Measurements from ENCODE around the gene TUT1.

The TUT1 gene

GRCh38 chr11:62611705-62612365, 20.5 kb upstream of the TUT1 start:
- no peak for TF ChIP-seq GATA3 (IDR thresholded peaks at IDR 0.05; ENCODE audit: low read depth, low read length)
- TF ChIP-seq GATA2 (IDR thresholded peaks at IDR 0.05; ENCODE audit: low read depth, low read length), result no peak

- no peak for TF ChIP-seq GATA3 (IDR thresholded peaks at IDR 0.05; ENCODE audit: low read depth, low read length)
- no peak for TF ChIP-seq GATA2 (IDR thresholded peaks at IDR 0.05; ENCODE audit: low read depth, low read length)
Measured at GRCh38 chr11:62610814-62611704, 19.7 kb upstream of the TUT1 start.

- TF ChIP-seq GATA2 (IDR thresholded peaks at IDR 0.05; ENCODE audit: low read depth, low read length), result no peak
- TF ChIP-seq GATA3 (IDR thresholded peaks at IDR 0.05; ENCODE audit: low read depth, low read length), result no peak
Measured at GRCh38 chr11:62610403-62610802, 19.1 kb upstream of the TUT1 start.

- TF ChIP-seq GATA2 (IDR thresholded peaks at IDR 0.05; ENCODE audit: low read depth, low read length) (no peak), GATA3 (IDR thresholded peaks at IDR 0.05; ENCODE audit: low read depth, low read length) (no peak)
Measured at GRCh38 chr11:62608776-62609175, 17.5 kb upstream of the TUT1 start.

- no peak for TF ChIP-seq GATA3 (IDR thresholded peaks at IDR 0.05; ENCODE audit: low read depth, low read length)
- no peak for TF ChIP-seq GATA2 (IDR thresholded peaks at IDR 0.05; ENCODE audit: low read depth, low read length)
Measured at GRCh38 chr11:62607714-62608113, 16.4 kb upstream of the TUT1 start.

- TF ChIP-seq GATA3 (IDR thresholded peaks at IDR 0.05; ENCODE audit: low read depth, low read length), result no peak
- no peak for TF ChIP-seq GATA2 (IDR thresholded peaks at IDR 0.05; ENCODE audit: low read depth, low read length)
Measured at GRCh38 chr11:62605902-62606301, 14.6 kb upstream of the TUT1 start.

- no peak for TF ChIP-seq GATA3 (IDR thresholded peaks at IDR 0.05; ENCODE audit: low read depth, low read length)
- TF ChIP-seq GATA2 (IDR thresholded peaks at IDR 0.05; ENCODE audit: low read depth, low read length), result no peak
Measured at GRCh38 chr11:62605467-62605866, 14.1 kb upstream of the TUT1 start.

GRCh38 chr11:62604460-62605120, 13.3 kb upstream of the TUT1 start:
- TF ChIP-seq GATA3 (IDR thresholded peaks at IDR 0.05; ENCODE audit: low read depth, low read length) (no peak), GATA2 (IDR thresholded peaks at IDR 0.05; ENCODE audit: low read depth, low read length) (no peak)

- TF ChIP-seq GATA2 (IDR thresholded peaks at IDR 0.05; ENCODE audit: low read depth, low read length) (no peak), GATA3 (IDR thresholded peaks at IDR 0.05; ENCODE audit: low read depth, low read length) (no peak)
Measured at GRCh38 chr11:62603776-62604299, 12.5 kb upstream of the TUT1 start.

- TF ChIP-seq GATA3 (IDR thresholded peaks at IDR 0.05; ENCODE audit: low read depth, low read length) (no peak), GATA2 (IDR thresholded peaks at IDR 0.05; ENCODE audit: low read depth, low read length) (no peak)
Measured at GRCh38 chr11:62603072-62603408, 11.7 kb upstream of the TUT1 start.

GRCh38 chr11:62602141-62603071, 11.1 kb upstream of the TUT1 start:
- TF ChIP-seq GATA2 (IDR thresholded peaks at IDR 0.05; ENCODE audit: low read depth, low read length) (no peak), GATA3 (IDR thresholded peaks at IDR 0.05; ENCODE audit: low read depth, low read length) (no peak)

- TF ChIP-seq GATA3 (IDR thresholded peaks at IDR 0.05; ENCODE audit: low read depth, low read length) (no peak), GATA2 (IDR thresholded peaks at IDR 0.05; ENCODE audit: low read depth, low read length) (no peak)
Measured at GRCh38 chr11:62601372-62602140, 10.2 kb upstream of the TUT1 start, which contains the start of gene MTA2. TSS of gene MTA2 (minus strand) at chr11:62601865. CDS start at chr11:62601450, 415 bp downstream.

- no peak for TF ChIP-seq GATA2 (IDR thresholded peaks at IDR 0.05; ENCODE audit: low read depth, low read length)
Measured at GRCh38 chr11:62601122-62601371, 9.7 kb upstream of the TUT1 start.

All from SH-SY5Y (cell line).